H1 (cell line): ENCODE data around the gene DNM2. TPM values are rescaled to one million over a fixed set of nuclear protein-coding genes. Genes with fewer than 3 reads are reported as not detected.
"Not testable (repeated sequence)": the region's sequence is repeated elsewhere in the genome, so short reads cannot be mapped to it uniquely, and the experiment has no call there.

Experiments used
- CTCF ChIA-PET: fragments of 300-600 bp; sonication (Branson Sonifier 250); formaldehyde crosslinking; loops from one replicate; lab custom pipeline; 2021; ENCODE audit not compliant: partially characterized antibody; lab: Charles Lee
- POLR2A ChIA-PET: fragments of 300-600 bp; sonication (Branson Sonifier 250); formaldehyde crosslinking; loops from one replicate; lab custom pipeline; 2021; ENCODE audit warnings: inconsistent platforms; ENCODE audit not compliant: partially characterized antibody; lab: Charles Lee
- DNase-seq, 2 experiments: peaks; one replicate each; pipeline versions ENCODE4 v3.0.0 to v3.0.0-alpha.2; 2010 to 2022; ENCODE audit warnings: low spot score in 2 of 2, low read depth in 1 of 2, mixed read lengths in 1 of 2
- FAIRE-seq: peaks from 2 replicates; lab custom pipeline; 2011; peaks lifted over from hg19 to GRCh38; lab: Jason Lieb, UNC
- H2AFZ ChIP-seq: 2 replicates; pipeline ENCODE4 v1.8.1; 2012; ENCODE audit warnings: low read length, inconsistent platforms
- H2AK5ac ChIP-seq: 2 replicates; pipeline ENCODE4 v1.6.1; 2013; ENCODE audit warnings: low read depth, low read length
- H2BK120ac ChIP-seq: replicated peaks from 2 replicates; pipeline ENCODE3; 2013; ENCODE audit warnings: low read depth, low read length, inconsistent platforms
- H2BK12ac ChIP-seq: 2 replicates; pipeline ENCODE4 v1.6.1; 2013; ENCODE audit warnings: low read depth, low read length
- H2BK15ac ChIP-seq: 2 replicates; pipeline ENCODE4 v1.6.1; 2013; ENCODE audit warnings: low read length
- H2BK20ac ChIP-seq: 2 replicates; pipeline ENCODE4 v1.6.1; 2013; ENCODE audit warnings: low read length
- H2BK5ac ChIP-seq: 2 replicates; pipeline ENCODE4 v1.6.1; 2013; ENCODE audit warnings: low read depth, low read length
- H3K14ac ChIP-seq: 2 replicates; pipeline ENCODE4 v1.6.1; 2013; ENCODE audit warnings: inconsistent platforms; ENCODE audit not compliant: insufficient read length
- H3K18ac ChIP-seq: 2 replicates; pipeline ENCODE4 v1.6.1; 2013; ENCODE audit warnings: low read length; ENCODE audit errors: extremely low read depth
- H3K23ac ChIP-seq: 2 replicates; pipeline ENCODE4 v1.6.1; 2013; ENCODE audit warnings: inconsistent platforms; ENCODE audit not compliant: insufficient read length
- H3K23me2 ChIP-seq: 2 replicates; pipeline ENCODE4 v1.6.1; 2013; ENCODE audit warnings: low read depth, low read length
- H3K27ac ChIP-seq: 2 replicates; pipeline ENCODE4 v1.6.1; 2011; ENCODE audit warnings: low read depth, low read length, inconsistent platforms
- H3K27me3 ChIP-seq, 4 experiments: replicated peaks in 1 of 4; 1 replicate in 1 of 4; 2 replicates in 3 of 4; pipeline versions ENCODE4 v1.6.1 to v1.8.1; 2011 to 2013; ENCODE audit warnings: low read length in 3 of 4, mild to moderate bottlenecking in 3 of 4, inconsistent platforms in 2 of 4, mixed read lengths in 2 of 4, moderate library complexity in 1 of 4; ENCODE audit not compliant: control insufficient read depth in 3 of 4, insufficient read depth in 3 of 4; ENCODE audit errors: extremely low read depth in 1 of 4
- H3K36me3 ChIP-seq, 4 experiments: 2 replicates each; pipeline versions ENCODE4 v1.6.1 to v1.8.1; 2011 to 2013; ENCODE audit warnings: mild to moderate bottlenecking in 4 of 4, low read length in 3 of 4, moderate library complexity in 2 of 4, control low read depth in 1 of 4, inconsistent platforms in 1 of 4; ENCODE audit not compliant: insufficient read depth in 4 of 4, control insufficient read depth in 2 of 4
- H3K4ac ChIP-seq: replicated peaks from 2 replicates; pipeline ENCODE3; 2013; ENCODE audit warnings: low read length, low read depth, mixed read lengths, inconsistent platforms; ENCODE audit not compliant: insufficient read length
- H3K4me1 ChIP-seq, 4 experiments: replicated peaks in 1 of 4; 1 replicate in 1 of 4; 2 replicates in 3 of 4; pipeline versions ENCODE4 v1.6.1 to v1.8.1; 2011 to 2013; ENCODE audit warnings: low read length in 3 of 4, inconsistent platforms in 2 of 4, mixed read lengths in 1 of 4; ENCODE audit not compliant: insufficient read depth in 4 of 4, control insufficient read depth in 3 of 4
- H3K4me2 ChIP-seq, 2 experiments: 2 replicates each; pipeline versions ENCODE4 v1.6.1 to v1.8.1; 2011 to 2013; ENCODE audit warnings: low read depth in 2 of 2, low read length in 2 of 2, control low read depth in 1 of 2, inconsistent platforms in 1 of 2, mild to moderate bottlenecking in 1 of 2; ENCODE audit not compliant: insufficient read depth in 1 of 2
- H3K4me3 ChIP-seq, 4 experiments: fragments of 200-600, 300-600 bp in 1 of 4; sonication (generic), shearing (Covaris generic), sonication (Bioruptor Twin) in 1 of 4; 2 replicates each; pipeline versions ENCODE4 v1.5.1 to v1.8.1; 2011 to 2016; ENCODE audit warnings: low read length in 4 of 4, low read depth in 3 of 4, control low read depth in 2 of 4, inconsistent platforms in 2 of 4, mild to moderate bottlenecking in 2 of 4, mixed read lengths in 1 of 4, moderate library complexity in 1 of 4; ENCODE audit not compliant: insufficient read depth in 2 of 4; ENCODE audit errors: extremely low read depth in 1 of 4
- H3K56ac ChIP-seq: replicated peaks from 2 replicates; pipeline ENCODE3; 2013; ENCODE audit warnings: low read depth, mild to moderate bottlenecking, mixed read lengths, low read length, inconsistent platforms; ENCODE audit not compliant: insufficient read length
- H3K79me1 ChIP-seq: 2 replicates; pipeline ENCODE4 v1.6.1; 2013; ENCODE audit warnings: low read depth, low read length, control low read depth
- H3K79me2 ChIP-seq, 2 experiments: 2 replicates each; pipeline versions ENCODE4 v1.6.1 to v1.8.1; 2012 to 2013; ENCODE audit warnings: low read length in 2 of 2, mild to moderate bottlenecking in 2 of 2, inconsistent platforms in 1 of 2; ENCODE audit not compliant: insufficient read depth in 2 of 2, control insufficient read depth in 1 of 2
- H3K9ac ChIP-seq, 4 experiments: replicated peaks in 1 of 4; 1 replicate in 1 of 4; 2 replicates in 3 of 4; pipeline versions ENCODE4 v1.6.1 to v1.8.1; 2011 to 2013; ENCODE audit warnings: low read depth in 3 of 4, low read length in 3 of 4, control low read depth in 2 of 4, mild to moderate bottlenecking in 2 of 4, moderate library complexity in 2 of 4, inconsistent platforms in 1 of 4; ENCODE audit errors: extremely low read depth in 1 of 4
- H3K9me3 ChIP-seq, 2 experiments: 2 replicates each; pipeline versions ENCODE4 v1.6.1 to v1.8.1; 2012 to 2013; ENCODE audit warnings: mild to moderate bottlenecking in 2 of 2, moderate library complexity in 2 of 2, control low read depth in 1 of 2, inconsistent platforms in 1 of 2, low read depth in 1 of 2, low read length in 1 of 2, mixed read lengths in 1 of 2; ENCODE audit not compliant: insufficient read depth in 2 of 2
- H4K20me1 ChIP-seq, 2 experiments: replicated peaks in 1 of 2; 2 replicates each; pipeline versions ENCODE3 to v1.8.1; 2011 to 2013; ENCODE audit warnings: inconsistent platforms in 2 of 2, low read length in 2 of 2, mild to moderate bottlenecking in 1 of 2; ENCODE audit not compliant: insufficient read depth in 2 of 2, control insufficient read depth in 1 of 2
- H4K5ac ChIP-seq: 2 replicates; pipeline ENCODE4 v1.6.1; 2013; ENCODE audit warnings: low read length, low read depth, mixed read lengths, inconsistent platforms; ENCODE audit not compliant: insufficient read length
- H4K8ac ChIP-seq: 2 replicates; pipeline ENCODE4 v1.8.0; 2013; ENCODE audit warnings: mild to moderate bottlenecking, moderate library complexity, low read length, inconsistent platforms; ENCODE audit not compliant: insufficient read depth; ENCODE audit errors: extremely low read depth
- H4K91ac ChIP-seq: replicated peaks from 2 replicates; pipeline ENCODE3; 2013; ENCODE audit warnings: low read length, mixed read lengths, inconsistent platforms; ENCODE audit not compliant: insufficient read length
- WGBS, 2 experiments: shearing (Covaris generic) in 1 of 2; methylation state at CpG; one replicate each; pipeline versions ENCODE4 v1.1.6 to v1.1.7; 2013 to 2015; ENCODE audit warnings: low lambda C conversion rate in 2 of 2, mixed read lengths in 2 of 2, inconsistent platforms in 1 of 2, low coverage in 1 of 2, missing lambda C conversion rate in 1 of 2; ENCODE audit not compliant: insufficient replicate concordance in 2 of 2, insufficient coverage in 1 of 2, insufficient read length in 1 of 2; ENCODE audit errors: extremely low coverage in 1 of 2, missing lambda C conversion rate in 1 of 2; 5-methylcytosine and 5-hydroxymethylcytosine counted together
- polyA plus RNA-seq, 7 experiments: library from polyadenylated mRNA; depleted of rRNA in 3 of 7; stranded (reverse) in 5 of 7; unstranded in 2 of 7; fragments of >200 nt in 5 of 7; fragments of 200-250 nt in 2 of 7; gene quantifications; 1 replicate in 5 of 7; 2 replicates in 1 of 7; 4 replicates in 1 of 7; pipeline versions ENCODE4 v1.2.1 to v1.2.3, GENCODE V29; 2011 to 2013; ENCODE audit warnings: missing spikeins in 2 of 7, mixed read lengths in 2 of 7
- total RNA-seq: library from RNA; stranded (reverse); fragmentation: NEBNext Ultra II Directional; extraction: Animal tissue kit (Norgen Biotek cat#: 25700); gene quantifications from 2 replicates; pipeline ENCODE4 v1.2.1, GENCODE V29; 2021

Gene DNM2
- total and polyA plus RNA-seq, 2 of the 8 experiments (the other 6 are each of a cell fraction or from before 2014, with no cell fraction given), result 61.9 to 120 TPM

GRCh38 chr19:10671922-10672321 is 46.0 kb upstream of the DNM2 start:
- not testable (repeated sequence) for H3K23ac ChIP-seq, H3K4me3 ChIP-seq, H4K91ac ChIP-seq, H2BK120ac ChIP-seq, H3K18ac ChIP-seq, H4K8ac ChIP-seq, H2BK5ac ChIP-seq, H2AK5ac ChIP-seq, H3K23me2 ChIP-seq, H2BK15ac ChIP-seq, H3K27me3 ChIP-seq, H4K5ac ChIP-seq, H3K4me2 ChIP-seq, H3K4ac ChIP-seq, H3K14ac ChIP-seq, H3K9ac ChIP-seq, H3K9me3 ChIP-seq, H2BK20ac ChIP-seq, H3K4me1 ChIP-seq, FAIRE-seq, DNase-seq, H3K56ac ChIP-seq, H3K27ac ChIP-seq, H2BK12ac ChIP-seq, H2AFZ ChIP-seq
- ChIA-PET POLR2A (interaction anchor here (55.9 to 59.0 kb wide), 2 partner anchors 3 to 20 kb away, joined by 1874 read pairs; partner anchors contain the start of genes DNM2, ILF3 and QTRT1), CTCF (interaction anchor here (0.6 to 4.8 kb wide), 8 partner anchors 8 to 91 kb away, joined by 3 to 24 read pairs (median 3); no protein-coding TSS in a partner anchor)
- H3K79me2 ChIP-seq, result peaks cover 48 to 93% of the 10 kb centered on the region in 2 experiments
- peaks cover 15% of the 10 kb centered on the region for H3K79me1 ChIP-seq
- 97% methylated on average over 3 of the region's 3 CpGs; no CpG with 5 or more reads in 1 of the 2 experiments for WGBS, 2 experiments
- peaks cover 40 to 45% of the 10 kb centered on the region in 2 experiments for H4K20me1 ChIP-seq
- H3K36me3 ChIP-seq, result peaks cover 35 to 70% (median 60%) of the 10 kb centered on the region in 4 experiments

DNA sequence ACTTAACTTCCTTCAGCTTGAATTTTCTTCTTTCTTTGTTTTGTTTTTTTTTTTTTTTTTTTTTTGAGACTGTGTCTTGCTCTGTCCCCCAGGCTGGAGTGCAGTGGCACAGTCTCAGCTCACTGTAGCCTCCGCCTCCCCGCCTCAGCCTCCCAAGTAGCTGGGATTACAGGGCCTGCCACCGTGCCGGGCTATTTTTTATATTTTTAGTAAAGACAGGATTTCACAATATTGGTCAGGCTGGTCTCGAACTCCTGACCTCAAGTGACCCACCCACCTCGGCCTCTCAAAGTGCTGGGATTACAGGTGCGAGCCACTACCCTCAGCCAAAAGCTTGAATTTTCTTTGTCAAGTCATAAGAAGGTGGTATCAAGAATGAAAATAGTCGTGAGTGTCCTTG is 42.7 kb upstream of the DNM2 start:
- not testable (repeated sequence) for H3K4me1 ChIP-seq, H2AK5ac ChIP-seq, H2BK15ac ChIP-seq, H2BK120ac ChIP-seq, H3K9me3 ChIP-seq, H3K56ac ChIP-seq, H3K4ac ChIP-seq, DNase-seq, H4K5ac ChIP-seq, H3K79me1 ChIP-seq, H3K23me2 ChIP-seq, H2BK12ac ChIP-seq, H2BK5ac ChIP-seq, H4K8ac ChIP-seq, H3K4me3 ChIP-seq, H3K27ac ChIP-seq, H3K27me3 ChIP-seq, H3K4me2 ChIP-seq, H3K18ac ChIP-seq, FAIRE-seq, H3K23ac ChIP-seq, H2AFZ ChIP-seq, H3K14ac ChIP-seq, H3K9ac ChIP-seq, H2BK20ac ChIP-seq, H4K91ac ChIP-seq
- Histone ChIP-seq H4K20me1 (peaks cover 35 to 37% of the 10 kb centered on the region in 2 experiments), H3K79me2 (peaks cover 23 to 93% of the 10 kb centered on the region in 2 experiments), H3K36me3 (peaks cover 60 to 90% (median 83%) of the 10 kb centered on the region in 4 experiments)
- CTCF ChIA-PET, result interaction anchor here (1.3 to 4.8 kb wide), 3 partner anchors 24 to 134 kb away, joined by 3 to 24 read pairs (median 4); no protein-coding TSS in a partner anchor
- 91% methylated on average over 8 of the region's 8 CpGs; no CpG with 5 or more reads in 1 of the 2 experiments for WGBS, 2 experiments
- POLR2A ChIA-PET, result interaction anchor here (1.2 to 59.0 kb wide), 3 partner anchors 7 to 103 kb away, joined by 3 to 1874 read pairs (median 1874); partner anchors contain the start of genes DNM2, ILF3 and QTRT1
